ENCODE measurements around the gene GABRG3. TPM values are rescaled to one million over a fixed set of nuclear protein-coding genes. Genes with fewer than 3 reads are reported as not detected.

The GABRG3 gene
- total RNA-seq, 1 donor from 2014 or later: 0.08 TPM

DNA sequence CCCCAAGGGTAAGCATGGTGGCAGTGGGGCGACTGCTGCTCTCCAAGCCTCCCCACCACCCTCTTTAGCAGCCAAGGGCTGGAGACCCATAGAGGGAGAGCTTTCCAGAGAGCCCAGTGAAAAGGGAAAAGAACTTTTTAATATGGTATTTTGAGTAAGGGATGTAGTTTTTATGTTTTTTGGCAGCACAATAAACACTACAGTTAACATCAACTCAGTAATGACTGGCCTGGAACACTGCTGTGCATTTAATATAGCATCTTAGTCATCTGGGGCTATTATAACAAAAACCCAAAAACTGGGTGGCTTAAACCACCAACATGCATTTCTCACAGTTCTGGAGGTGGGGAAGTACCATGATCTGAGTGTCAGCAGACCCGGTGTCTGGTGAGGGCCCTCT is 495.8 kb downstream of the GABRG3 start:
- Histone ChIP-seq H3K4me3 (ENCODE audit: low read depth, low read length) (no peak overlapping the region), H3K27me3 (ENCODE audit: control insufficient read depth, insufficient read depth, low read length) (no peaks in the 10 kb centered on the region), H3K36me3 (ENCODE audit: control insufficient read depth, insufficient read depth, low read length) (no peaks in the 10 kb centered on the region)
- TF ChIP-seq, protein P1, sequence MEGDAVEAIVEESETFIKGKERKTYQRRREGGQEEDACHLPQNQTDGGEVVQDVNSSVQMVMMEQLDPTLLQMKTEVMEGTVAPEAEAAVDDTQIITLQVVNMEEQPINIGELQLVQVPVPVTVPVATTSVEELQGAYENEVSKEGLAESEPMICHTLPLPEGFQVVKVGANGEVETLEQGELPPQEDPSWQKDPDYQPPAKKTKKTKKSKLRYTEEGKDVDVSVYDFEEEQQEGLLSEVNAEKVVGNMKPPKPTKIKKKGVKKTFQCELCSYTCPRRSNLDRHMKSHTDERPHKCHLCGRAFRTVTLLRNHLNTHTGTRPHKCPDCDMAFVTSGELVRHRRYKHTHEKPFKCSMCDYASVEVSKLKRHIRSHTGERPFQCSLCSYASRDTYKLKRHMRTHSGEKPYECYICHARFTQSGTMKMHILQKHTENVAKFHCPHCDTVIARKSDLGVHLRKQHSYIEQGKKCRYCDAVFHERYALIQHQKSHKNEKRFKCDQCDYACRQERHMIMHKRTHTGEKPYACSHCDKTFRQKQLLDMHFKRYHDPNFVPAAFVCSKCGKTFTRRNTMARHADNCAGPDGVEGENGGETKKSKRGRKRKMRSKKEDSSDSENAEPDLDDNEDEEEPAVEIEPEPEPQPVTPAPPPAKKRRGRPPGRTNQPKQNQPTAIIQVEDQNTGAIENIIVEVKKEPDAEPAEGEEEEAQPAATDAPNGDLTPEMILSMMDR (IDR thresholded peaks at IDR 0.05; ENCODE audit: insufficient read depth, low read length, poor library complexity, severe bottlenecking): no peak
- DNase-seq (ENCODE audit: low read depth): no peak

DNA sequence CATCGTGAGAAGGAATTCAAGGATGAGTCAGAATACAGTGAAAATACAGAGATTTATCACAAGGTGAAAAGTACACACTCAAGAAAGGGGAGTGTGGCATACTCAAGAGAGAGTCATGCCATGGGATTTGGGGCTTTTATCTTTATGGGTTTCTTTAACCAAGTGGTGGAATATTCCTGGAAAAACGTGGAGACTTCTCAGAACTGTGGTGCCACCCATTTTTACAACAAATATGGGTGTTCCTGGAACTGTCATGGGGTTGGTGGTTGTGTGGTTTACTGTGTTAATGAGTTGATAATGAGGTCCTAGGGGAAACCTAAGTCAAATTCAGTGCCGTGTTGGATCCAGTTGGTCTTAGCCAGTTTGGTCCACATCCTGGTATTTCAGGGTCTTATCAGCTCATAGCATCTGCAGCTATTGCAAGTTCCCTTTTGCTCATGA is 497.2 kb downstream of the GABRG3 start:
- Histone ChIP-seq H3K4me3 (ENCODE audit: low read depth, low read length) (no peak overlapping the region), H3K36me3 (ENCODE audit: control insufficient read depth, insufficient read depth, low read length) (no peaks in the 10 kb centered on the region), H3K27me3 (ENCODE audit: control insufficient read depth, insufficient read depth, low read length) (no peaks in the 10 kb centered on the region)
- DNase-seq (ENCODE audit: low read depth): no peak
- TF ChIP-seq, protein P1 (IDR thresholded peaks at IDR 0.05; ENCODE audit: insufficient read depth, low read length, poor library complexity, severe bottlenecking): no peak

DNA sequence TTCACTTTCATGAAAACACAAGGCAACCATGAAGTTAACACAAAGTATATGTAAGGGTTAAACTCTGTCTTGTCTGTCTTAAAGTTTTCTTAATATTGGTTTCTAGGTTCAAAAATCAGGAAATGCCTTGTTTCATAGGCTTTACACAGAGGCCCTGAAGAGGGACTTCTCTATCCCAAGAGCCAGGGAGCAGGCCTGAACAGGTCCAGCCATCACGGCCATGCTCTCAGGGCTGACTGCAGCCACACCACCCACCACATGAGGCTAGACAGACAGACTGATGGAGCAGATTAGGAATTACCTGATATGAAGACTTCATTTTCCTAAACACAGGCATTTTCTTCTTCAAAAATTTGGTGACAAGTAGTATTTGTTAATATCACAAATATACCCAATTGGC is 502.9 kb downstream of the GABRG3 start:
- DNase-seq (ENCODE audit: low read depth): no peak
- TF ChIP-seq, protein P1 (IDR thresholded peaks at IDR 0.05; ENCODE audit: insufficient read depth, low read length, poor library complexity, severe bottlenecking): no peak
- Histone ChIP-seq H3K4me3 (ENCODE audit: low read depth, low read length) (no peak overlapping the region), H3K36me3 (ENCODE audit: control insufficient read depth, insufficient read depth, low read length) (no peaks in the 10 kb centered on the region), H3K27me3 (ENCODE audit: control insufficient read depth, insufficient read depth, low read length) (no peaks in the 10 kb centered on the region)

DNA sequence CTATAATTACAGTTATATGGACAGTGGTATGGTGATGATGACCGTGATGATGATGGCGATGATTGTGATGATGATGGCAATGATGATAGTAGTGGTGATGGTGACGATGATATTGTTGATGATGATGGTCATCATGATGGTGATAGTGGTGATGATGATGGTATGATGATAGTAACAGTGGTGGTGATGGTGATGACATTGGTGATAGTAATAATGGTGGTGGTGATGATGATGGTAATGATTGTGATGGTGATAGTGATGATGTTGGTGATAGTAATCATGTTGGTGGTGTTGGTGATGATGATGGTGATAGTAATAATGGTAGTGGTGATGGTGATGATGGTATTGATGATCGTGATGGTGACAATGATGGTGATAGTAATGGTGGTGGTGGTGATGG is 504.4 kb downstream of the GABRG3 start:
- TF ChIP-seq, protein P1 (IDR thresholded peaks at IDR 0.05; ENCODE audit: insufficient read depth, low read length, poor library complexity, severe bottlenecking): no peak
- H3K27me3 ChIP-seq (ENCODE audit: control insufficient read depth, insufficient read depth, low read length): no peaks in the 10 kb centered on the region
- no peak overlapping the region for H3K4me3 ChIP-seq (ENCODE audit: low read depth, low read length)
- no peak for DNase-seq (ENCODE audit: low read depth)
- H3K36me3 ChIP-seq (ENCODE audit: control insufficient read depth, insufficient read depth, low read length): no peaks in the 10 kb centered on the region

DNA sequence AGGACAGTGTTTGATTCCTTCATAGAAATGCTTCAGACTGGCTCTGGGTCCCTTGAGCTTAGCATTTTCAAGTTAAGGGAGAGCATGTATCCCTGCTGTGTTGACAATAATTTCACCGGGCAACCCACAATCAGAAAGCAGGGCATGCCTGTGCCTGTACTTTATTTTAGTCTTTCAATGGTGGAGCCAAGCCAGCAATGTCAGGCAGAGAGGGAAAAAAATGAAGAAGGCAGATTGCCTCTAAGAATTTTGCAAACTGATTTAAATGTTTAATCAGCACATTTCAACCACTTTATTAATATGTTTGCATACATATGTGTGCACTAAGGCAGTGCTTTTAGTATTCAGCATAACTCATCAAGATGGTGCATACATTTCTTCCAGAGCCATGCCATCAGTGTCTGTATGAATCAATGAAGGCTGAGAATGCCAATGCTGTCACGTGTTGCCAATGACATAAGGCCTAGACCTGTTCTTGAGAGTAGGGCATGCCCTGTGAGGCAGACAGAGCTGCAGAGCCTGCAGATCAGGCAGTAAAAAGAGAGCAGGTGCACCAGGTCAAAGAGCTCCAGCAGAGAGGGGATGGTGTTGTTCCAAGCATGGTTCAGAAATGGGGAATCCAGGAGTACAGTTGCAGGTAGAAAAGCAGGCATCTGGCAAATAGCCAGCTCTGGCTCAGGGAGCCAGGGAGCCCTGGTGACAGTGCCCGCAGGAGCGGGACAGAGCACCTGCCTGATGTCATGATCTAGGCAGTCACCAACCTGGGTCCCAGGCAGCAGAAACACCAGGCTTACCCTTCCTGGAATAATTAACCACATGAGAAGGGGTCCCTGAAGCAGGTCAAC is 508.5 kb downstream of the GABRG3 start:
- H3K36me3 ChIP-seq (ENCODE audit: control insufficient read depth, insufficient read depth, low read length): no peaks in the 10 kb centered on the region
- TF ChIP-seq, protein P1 (IDR thresholded peaks at IDR 0.05; ENCODE audit: insufficient read depth, low read length, poor library complexity, severe bottlenecking): no peak

DNA sequence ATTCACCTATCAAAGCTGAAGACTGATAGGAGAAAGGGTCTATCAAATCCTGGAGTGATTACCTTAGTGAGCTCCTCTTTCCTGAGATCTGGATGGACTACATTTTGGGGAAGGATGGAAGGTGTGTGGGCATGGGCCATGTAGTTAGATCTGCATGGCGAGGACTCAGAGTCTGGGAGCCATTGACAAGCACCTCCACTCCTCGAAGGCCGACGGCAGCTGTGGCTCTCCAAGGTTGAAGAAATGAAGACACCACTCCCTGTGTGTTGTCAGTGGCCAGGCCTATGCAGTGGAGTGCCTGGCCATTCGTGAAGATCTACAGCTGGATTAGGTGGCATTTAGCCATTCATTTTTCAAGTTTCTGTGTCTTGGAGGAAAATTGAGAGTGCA is 509.2 kb downstream of the GABRG3 start:
- Histone ChIP-seq H3K36me3 (ENCODE audit: control insufficient read depth, insufficient read depth, low read length) (no peaks in the 10 kb centered on the region), H3K4me3 (ENCODE audit: low read depth, low read length) (no peak overlapping the region), H3K27me3 (ENCODE audit: control insufficient read depth, insufficient read depth, low read length) (no peaks in the 10 kb centered on the region)
- TF ChIP-seq, protein P1 (IDR thresholded peaks at IDR 0.05; ENCODE audit: insufficient read depth, low read length, poor library complexity, severe bottlenecking): no peak
- no peak for DNase-seq (ENCODE audit: low read depth)

More for the DNA sequence above, 508.5 kb downstream of the GABRG3 start:
- H3K27me3 ChIP-seq (ENCODE audit: control insufficient read depth, insufficient read depth, low read length): no peaks in the 10 kb centered on the region
- H3K4me3 ChIP-seq (ENCODE audit: low read depth, low read length): no peak overlapping the region
- no peak for DNase-seq (ENCODE audit: low read depth)
